Gastroesophageal sphincter (tissue), 3 donors: ENCODE results near the gene METTL25B.

ENCODE experiments used
- POLR2A ChIP-seq, 2 donors: fragments of 450-650 bp; IDR thresholded peaks; one replicate each; pipeline ENCODE4 v1.6.1; 2017; ENCODE audit warnings: antibody characterized with exemption in 2 of 2, mild to moderate bottlenecking in 2 of 2, moderate library complexity in 1 of 2
- TF ChIP-seq, protein P1 (sequence below), 4 experiments: fragments of 200-600 bp in 2 of 4; fragments of 450-650 bp in 2 of 4; sonication (generic) in 1 of 4; IDR thresholded peaks; one replicate each; pipeline ENCODE4 v1.5.1; 2017 to 2019; ENCODE audit warnings: antibody characterized with exemption in 4 of 4, mild to moderate bottlenecking in 2 of 4, moderate library complexity in 2 of 4

DNA sequence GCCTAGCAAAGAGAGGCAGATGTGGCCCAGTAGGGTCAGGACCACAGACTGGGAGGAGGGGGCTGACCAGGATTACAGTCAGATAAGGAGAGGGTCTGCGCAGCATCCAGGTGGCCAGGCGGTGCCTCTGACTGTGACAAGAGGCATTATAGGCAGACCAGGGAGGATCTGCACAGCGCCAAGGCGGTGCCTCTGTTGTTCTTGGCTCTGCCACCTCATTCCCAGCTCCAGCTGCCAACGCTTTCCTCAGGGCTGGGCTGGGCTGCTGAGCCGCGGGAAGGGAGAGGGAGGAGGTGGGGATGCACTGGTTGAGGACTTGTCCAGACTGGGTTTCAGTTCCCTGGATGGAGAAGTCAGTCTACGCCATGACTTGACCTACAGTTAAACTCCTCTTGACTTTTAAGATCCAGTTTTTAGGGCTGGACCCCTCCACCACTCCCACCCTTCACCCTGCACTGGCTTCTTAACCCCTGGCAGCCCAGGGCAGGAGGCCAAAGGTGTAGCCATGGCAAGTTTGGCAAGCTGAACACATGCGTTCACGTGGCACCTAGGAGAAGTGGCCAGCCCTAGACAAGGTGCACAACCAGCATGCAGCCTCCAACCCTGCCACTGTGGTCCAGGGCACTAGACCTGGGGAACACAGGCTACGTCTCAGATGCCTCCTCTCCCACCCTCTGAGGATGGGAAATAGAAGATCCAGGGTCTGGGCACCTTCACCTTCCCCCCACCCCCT is 18.3 kb upstream of the METTL25B start:
- TF ChIP-seq, protein P1, sequence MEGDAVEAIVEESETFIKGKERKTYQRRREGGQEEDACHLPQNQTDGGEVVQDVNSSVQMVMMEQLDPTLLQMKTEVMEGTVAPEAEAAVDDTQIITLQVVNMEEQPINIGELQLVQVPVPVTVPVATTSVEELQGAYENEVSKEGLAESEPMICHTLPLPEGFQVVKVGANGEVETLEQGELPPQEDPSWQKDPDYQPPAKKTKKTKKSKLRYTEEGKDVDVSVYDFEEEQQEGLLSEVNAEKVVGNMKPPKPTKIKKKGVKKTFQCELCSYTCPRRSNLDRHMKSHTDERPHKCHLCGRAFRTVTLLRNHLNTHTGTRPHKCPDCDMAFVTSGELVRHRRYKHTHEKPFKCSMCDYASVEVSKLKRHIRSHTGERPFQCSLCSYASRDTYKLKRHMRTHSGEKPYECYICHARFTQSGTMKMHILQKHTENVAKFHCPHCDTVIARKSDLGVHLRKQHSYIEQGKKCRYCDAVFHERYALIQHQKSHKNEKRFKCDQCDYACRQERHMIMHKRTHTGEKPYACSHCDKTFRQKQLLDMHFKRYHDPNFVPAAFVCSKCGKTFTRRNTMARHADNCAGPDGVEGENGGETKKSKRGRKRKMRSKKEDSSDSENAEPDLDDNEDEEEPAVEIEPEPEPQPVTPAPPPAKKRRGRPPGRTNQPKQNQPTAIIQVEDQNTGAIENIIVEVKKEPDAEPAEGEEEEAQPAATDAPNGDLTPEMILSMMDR (IDR thresholded peaks at IDR 0.05), result no peak
- no peak for TF ChIP-seq POLR2A (IDR thresholded peaks at IDR 0.05)
